NOMO-1 treated with dmso at 0.1 percent for 144 hours (cell line): ENCODE data around the gene RERE.

ENCODE experiments used
- DNase-seq: peaks from one replicate; lab custom pipeline; 2025; ENCODE audit not compliant: unreplicated experiment; lab: John Stamatoyannopoulos, UW

The RERE gene

DNA sequence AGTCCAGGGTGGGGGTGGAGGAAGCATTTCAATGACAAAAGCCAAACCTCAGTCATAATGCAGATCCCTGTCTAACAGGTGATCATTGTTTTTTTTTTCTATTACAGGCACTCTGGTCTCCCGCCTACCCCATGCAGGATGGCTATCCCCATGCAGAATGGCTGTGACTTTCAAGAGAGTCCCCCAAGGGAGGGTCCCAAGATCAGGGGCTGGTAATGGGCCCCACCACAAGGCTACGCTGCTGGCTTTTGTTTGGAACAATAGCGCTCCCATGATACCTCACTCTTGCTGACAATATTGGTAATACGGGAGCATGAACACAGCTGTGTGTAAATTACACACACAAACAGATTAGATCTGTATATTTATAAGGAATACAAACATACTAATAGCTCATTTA is 380.1 kb downstream of the RERE start:
- no peak for DNase-seq

DNA sequence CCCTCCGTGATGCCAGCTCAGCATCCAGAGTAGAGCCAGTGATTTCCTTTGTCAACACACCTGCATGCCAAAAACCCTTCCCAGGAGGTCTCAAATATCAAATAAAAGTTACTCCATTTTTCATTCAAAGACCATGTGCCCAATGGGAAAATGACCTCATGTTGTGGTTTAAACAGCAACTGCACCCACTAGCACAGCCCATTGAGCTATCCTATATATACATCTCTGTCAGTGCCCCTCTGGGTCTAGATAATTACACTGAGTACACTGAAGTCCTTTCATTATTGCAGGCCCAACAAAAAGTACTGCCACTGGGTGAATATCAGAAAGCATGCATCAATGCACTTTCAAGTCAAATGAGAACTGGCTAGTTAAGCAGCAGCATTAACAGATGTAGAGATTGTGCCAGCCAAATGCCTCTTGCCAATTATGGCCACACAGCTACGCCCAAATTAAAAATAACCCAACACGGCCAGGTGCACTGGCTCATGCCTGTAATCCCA is 381.8 kb downstream of the RERE start:
- no peak for DNase-seq

- no peak for DNase-seq
Observed at GRCh38 chr1:8434101-8434500, 383.3 kb downstream of the RERE start.

DNA sequence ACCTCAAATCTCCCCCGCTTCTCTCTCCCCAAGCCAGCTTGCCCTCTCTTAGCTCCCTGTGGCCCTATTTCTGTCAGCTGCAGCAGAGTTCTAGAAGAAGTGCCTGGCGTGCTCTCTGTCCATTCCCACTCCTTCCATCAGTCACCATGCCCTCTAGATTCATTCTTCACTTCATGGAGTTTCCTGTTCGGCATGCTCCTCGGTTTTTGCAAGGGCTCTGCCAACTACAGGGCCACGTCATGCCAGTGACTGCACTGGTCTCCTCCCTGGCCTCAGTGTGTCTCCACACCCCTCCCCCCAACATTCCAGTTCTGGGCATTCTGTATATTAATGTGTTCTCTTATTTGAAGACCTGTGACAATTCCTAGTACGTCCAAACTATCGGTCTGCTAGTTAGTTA is 385.7 kb downstream of the RERE start:
- no peak for DNase-seq

DNA sequence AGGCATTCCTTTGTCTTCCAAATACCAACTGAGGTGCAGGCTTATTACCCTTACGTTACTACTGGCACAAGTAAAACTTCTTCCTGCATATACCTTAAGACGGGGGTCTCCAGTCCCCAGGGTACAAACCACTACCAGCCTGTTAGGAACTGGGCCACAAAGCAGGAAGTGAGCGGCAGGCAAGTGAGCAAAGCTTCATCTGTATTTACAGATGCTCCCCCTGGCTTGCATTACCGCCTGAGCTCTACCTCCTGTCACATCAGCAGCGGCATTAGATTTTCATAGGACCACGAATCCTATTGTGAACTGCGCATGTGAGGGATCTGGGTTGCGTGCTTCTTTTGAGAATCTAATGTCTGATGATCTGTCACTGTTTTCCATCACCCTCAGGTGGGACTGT is 386.4 kb downstream of the RERE start:
- no peak for DNase-seq

DNA sequence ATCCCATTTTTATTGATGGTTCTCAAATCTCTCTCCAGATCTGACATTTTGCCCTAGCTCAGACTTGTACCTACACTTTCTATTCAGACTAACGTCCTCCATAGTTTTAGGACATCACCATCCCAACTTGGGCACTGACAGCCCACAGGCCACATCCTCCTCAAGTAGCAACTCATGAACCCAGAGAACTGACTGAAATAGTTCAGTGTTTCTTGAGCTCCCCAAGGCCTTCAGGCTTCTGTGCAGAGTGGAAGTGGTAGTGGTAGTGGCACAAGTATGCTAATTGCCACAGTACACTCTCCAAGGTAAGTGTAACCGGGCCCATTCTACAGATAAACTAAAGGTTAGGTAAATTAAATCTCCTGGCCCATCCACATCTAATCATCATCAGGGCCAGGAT is 387.0 kb downstream of the RERE start:
- DNase-seq, result no peak

GRCh38 chr1:8429549-8430110 is 387.8 kb downstream of the RERE start:
- DNase-seq, result no peak

DNA sequence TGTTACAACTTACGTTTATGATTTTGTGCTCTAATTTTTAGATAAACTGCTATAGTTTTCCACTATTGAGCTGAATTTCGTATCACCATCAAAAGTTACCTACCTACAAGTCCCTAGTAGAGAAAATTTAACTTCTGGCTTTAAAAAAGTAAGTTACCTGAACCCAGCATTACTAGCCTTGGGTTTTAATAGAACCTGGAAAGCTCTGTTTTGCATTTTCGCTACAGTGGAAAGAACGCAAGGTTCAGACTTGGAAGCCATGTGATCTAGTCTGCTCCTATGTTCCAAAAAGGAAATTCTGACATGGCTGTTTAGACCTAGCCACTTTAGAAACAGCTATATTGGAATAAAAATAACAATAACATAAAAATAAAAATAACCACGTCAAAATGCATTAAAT is 389.0 kb downstream of the RERE start:
- no peak for DNase-seq

- no peak for DNase-seq
Observed at GRCh38 chr1:8427986-8428385, 389.5 kb downstream of the RERE start.

GRCh38 chr1:8427493-8427892 is 389.9 kb downstream of the RERE start:
- DNase-seq, result peak; percentile 82

- DNase-seq, result no peak
Observed at GRCh38 chr1:8426996-8427395, 390.4 kb downstream of the RERE start.

- DNase-seq, result no peak
Observed at GRCh38 chr1:8425781-8426161, 391.7 kb downstream of the RERE start.

DNA sequence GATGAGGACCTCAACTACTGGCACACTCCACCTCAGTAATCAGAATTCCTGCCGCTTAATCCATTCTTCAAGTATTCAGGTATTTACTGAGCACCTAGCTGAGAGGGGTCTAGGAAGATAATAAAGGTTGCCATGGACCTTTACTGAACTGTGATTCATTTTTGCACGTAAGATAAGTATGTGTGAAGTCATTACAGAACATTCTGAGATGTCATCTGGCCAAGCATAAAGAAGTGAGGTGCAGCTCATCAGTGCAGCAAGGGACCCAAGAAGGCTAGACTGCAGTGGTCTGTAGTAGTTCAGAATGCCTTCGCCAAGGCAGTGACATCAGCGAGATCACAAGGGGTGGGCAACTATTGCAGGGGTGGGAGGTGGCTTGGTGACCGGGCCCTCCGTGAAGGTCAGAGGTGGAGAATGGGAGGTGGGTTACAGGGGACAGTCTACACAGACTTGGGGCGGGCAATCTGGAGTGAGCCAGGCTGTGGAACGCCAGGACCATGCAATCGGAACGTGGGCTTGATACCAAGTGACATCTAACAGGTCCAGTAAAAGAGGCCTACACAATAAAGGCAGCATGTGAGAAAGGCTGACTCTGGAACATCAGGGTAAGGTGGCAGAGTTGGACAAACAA is 392.2 kb downstream of the RERE start:
- DNase-seq, result no peak

DNA sequence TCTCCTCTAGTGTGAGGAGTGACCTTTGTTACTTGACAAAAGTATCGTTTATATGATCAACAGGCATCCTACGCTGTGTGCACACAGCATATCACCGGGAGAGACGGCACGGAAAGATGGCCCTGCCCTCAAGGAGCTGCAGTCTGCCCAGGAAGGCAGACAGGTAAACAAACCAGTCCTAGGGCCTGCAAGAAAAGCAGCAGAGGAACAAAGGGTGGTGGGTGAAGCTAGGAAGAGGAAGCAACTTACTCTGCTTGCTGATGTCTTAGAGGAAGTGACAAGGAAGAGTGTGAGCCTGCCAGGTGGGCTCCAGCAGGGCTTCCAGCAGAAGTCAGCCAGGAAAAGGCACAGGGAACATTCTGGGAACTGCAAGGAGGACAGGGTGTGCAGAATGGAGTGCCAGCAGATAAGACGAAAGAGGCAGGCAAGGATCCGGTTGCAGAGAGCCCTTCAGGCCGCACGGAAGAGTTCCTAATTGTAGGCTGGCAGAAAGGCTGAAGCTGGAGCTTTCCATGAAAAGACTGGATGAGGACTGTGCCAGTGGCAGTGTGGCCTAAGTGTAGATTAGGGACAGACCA is 392.8 kb downstream of the RERE start:
- DNase-seq, result no peak

- no peak for DNase-seq
Observed at GRCh38 chr1:8423692-8424538, 393.5 kb downstream of the RERE start.

GRCh38 chr1:8423269-8423691 is 394.2 kb downstream of the RERE start:
- no peak for DNase-seq

DNA sequence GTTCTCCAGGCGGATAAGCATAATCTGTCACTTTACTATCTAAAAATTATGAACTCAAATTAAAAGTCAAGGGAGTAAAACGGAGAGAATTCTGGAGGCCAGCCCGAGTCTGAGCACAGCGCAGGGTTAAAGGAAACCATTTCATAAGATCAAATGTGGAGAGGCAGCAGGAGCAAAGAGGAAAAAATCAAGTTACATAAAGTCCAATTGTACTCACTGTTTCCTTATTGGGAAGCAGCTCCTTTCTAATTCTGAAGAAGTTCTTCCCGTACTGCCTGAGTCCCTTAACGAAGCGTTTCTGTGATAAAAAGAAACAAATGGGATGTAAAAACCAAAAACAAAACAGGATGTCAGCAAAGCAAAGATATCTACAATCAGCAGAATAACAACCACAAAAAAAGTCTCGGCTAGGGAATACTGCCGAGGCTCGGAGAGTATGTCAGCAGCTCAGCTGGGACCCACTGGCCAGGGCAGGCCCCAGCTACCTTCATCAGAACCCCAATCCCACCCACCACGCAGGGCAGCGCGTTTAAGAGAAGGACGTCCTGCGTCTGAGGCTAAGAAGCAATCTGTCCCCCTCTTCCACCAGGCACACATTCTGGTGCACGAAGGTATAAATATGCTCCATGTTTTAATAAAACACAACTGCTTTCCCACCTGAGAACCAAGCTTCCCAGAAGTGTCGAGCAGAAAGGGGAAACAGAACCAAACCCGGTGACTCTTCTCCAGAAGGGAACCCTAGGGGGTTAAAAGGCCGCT is 394.8 kb downstream of the RERE start:
- no peak for DNase-seq

DNA sequence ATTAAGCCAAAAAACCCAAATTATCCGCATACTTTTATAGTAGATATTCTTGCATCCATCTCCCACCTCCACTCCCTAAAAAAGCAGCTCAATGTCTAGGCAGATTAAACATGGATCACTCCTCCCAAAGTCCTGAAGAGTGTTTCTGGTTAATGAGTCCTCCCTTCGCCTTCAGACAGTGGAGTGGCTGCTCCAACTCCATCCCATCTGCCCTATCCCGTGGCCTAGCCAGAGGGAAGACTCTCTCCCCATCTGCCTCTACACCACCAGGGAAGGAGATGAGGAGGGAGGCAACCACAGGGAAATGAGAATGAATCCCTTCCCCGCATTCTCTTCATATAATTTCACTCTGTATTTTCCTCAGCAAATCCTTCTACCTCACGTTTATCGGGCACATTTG is 395.7 kb downstream of the RERE start:
- DNase-seq, result no peak

DNA sequence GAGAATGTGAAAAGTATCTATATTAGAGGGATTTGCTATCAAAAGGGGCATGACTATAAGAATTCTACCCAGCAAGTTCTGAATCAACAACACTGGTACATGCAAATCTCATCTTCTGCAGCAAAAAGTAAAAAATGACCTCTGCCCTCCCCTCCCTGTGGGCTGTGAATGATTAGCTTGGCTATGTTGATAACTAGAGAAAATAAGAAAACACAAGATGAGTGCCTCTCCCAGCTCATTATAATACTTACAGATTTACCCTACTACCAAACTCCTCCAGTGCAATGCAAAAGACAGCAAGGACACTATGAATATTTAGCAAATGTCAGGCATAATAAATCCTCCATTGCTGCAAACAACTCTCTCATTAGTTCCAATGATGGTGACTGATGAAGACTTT is 397.1 kb downstream of the RERE start:
- DNase-seq, result no peak

GRCh38 chr1:8419861-8420260 is 397.6 kb downstream of the RERE start:
- no peak for DNase-seq

DNA sequence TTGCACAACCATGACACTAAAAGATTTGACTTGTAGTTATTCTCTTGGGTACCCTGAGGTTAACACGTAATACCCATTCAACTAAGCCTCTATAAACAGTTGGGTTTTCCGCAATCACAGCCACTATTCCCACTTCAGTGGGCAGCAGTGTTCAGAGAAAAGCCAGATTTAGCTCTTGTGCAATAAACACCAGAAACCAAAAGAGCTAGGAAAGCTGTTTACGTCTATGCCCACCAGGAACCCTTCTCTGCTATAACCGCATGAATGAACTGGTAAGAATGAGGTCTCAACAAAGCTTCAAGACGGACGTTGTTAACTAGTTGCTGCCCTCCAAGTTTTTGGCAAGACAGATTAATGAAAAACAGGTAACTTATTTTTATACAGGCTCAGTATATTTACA is 398.3 kb downstream of the RERE start:
- no peak for DNase-seq
